ENCODE measurements around the gene AAMDC.

The AAMDC gene

GRCh38 chr11:77820565-77821348 is at the start of gene AAMDC, which contains the start of gene RSF1:
AAMDC (plus strand) TSS chr11:77821144; CDS start chr11:77842497, 21,353 bp downstream.
RSF1 (minus strand) TSS chr11:77820722; CDS start chr11:77820714, 8 bp downstream.
- DNase-seq (ENCODE audit: low read depth in 2 of 2), result peak; percentile 99

- DNase-seq (ENCODE audit: low read depth in 2 of 2), result no peak
These were observed 45.0 kb upstream of the AAMDC start for GRCh38 chr11:77775936-77776335.

- peak in 1 of 2 experiments; percentile 8 for DNase-seq (ENCODE audit: low read depth in 2 of 2)
These were observed 44.5 kb upstream of the AAMDC start for GRCh38 chr11:77776455-77776854.

- no peak for DNase-seq (ENCODE audit: low read depth in 2 of 2)
These were observed 42.8 kb upstream of the AAMDC start for GRCh38 chr11:77778118-77778517.

GRCh38 chr11:77778549-77778948 is 42.4 kb upstream of the AAMDC start:
- DNase-seq (ENCODE audit: low read depth in 2 of 2), result no peak

- DNase-seq (ENCODE audit: low read depth in 2 of 2), result peak in 1 of 2 experiments; percentile 10
These were observed 41.0 kb upstream of the AAMDC start for GRCh38 chr11:77779935-77780334.

GRCh38 chr11:77783025-77783424 is 37.9 kb upstream of the AAMDC start:
- no peak for DNase-seq (ENCODE audit: low read depth in 2 of 2)

- DNase-seq (ENCODE audit: low read depth in 2 of 2), result no peak
These were observed 36.4 kb upstream of the AAMDC start for GRCh38 chr11:77784572-77784971.

DNA sequence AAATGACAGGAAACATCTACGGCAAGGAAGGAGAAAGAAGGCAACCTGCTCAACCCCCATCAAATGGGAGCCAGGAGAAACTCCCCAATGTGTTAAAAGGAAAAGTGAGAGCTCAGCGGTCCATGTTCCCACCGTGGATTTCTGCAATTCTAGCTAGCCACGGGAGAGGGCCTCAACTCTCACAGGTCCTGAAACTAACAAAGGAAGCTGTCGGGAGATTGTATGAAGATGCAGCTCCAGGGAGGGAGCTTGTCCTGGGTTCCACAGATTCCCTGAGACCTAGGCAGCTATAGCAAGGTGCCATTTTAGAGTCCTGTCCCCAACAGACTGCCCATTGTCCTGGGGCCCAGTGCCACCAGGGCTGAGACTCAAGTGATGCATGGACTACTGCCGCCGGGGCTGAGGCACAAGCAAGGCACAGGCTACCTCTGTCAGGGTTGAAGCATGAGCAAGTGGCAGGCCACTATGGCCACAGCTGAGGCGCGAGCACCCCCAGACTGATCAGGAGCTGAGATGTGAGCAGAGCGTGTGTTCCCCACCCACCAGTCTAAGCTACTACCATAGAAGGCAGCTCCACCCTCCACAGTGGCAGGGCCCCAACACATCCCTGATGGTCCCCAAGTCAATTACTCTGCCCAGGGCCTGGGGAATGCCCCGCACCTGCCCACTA is 31.7 kb upstream of the AAMDC start:
- DNase-seq (ENCODE audit: low read depth in 2 of 2), result no peak

- DNase-seq (ENCODE audit: low read depth in 2 of 2), result no peak
These were observed 31.0 kb upstream of the AAMDC start for GRCh38 chr11:77789731-77790476.

DNA sequence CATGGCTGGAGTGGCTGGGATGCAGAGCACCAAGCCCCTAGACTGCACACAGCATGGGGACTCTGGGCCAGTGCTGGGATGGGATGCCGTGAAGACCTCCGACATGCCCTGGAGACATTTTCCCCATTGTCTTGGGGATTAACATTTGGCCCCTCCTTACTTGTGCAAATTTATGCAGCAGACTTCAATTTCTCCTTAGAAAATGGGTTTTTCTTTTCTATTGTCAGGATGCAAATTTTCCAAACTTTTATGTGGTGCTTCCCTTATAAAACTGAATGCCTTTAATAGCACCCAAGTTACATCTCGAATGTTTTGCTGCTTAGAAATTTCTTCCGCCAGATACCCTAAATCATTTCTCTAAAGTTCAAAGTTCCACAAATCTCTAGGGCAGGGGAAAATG is 29.6 kb upstream of the AAMDC start:
- DNase-seq (ENCODE audit: low read depth in 2 of 2), result no peak

GRCh38 chr11:77793972-77794371 is 27.0 kb upstream of the AAMDC start:
- no peak for DNase-seq (ENCODE audit: low read depth in 2 of 2)

DNA sequence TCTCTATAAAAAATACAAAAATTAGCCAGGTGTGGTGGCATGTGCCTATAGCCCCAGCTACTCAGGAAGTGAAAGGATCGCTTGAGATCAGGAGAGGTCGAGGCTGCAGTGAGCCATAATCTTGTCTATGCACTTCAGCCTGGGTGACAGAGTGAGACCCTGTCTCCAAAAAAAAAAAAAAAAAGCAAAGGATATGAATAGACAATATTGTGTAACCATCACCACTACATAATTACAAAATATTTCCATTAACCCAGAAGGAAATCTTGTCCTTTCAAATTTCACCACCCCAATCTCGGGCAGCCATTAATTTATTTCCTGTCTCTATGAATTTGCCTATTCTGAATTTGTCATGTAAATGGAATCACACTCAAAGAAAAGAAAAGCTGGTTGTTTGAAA is 21.6 kb upstream of the AAMDC start:
- no peak for DNase-seq (ENCODE audit: low read depth in 2 of 2)

DNA sequence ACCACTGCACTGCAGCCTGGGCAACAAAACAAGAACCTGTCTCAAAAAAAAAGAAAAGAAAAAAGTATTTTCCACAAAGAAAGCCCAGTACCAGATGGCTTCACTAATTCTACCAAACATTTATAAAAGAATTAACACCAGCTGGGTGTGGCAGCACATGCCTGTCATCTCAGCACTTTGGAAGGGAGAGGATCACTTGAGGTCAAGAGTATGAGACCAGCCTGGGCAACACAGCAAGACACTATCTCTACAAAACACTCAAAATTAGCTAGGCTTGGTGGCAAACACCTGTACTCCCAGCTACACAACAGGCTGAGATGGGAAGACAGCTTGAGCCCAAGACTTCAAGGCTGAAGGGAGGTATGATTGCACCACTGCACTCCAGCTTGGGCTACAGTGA is 20.5 kb upstream of the AAMDC start:
- no peak for DNase-seq (ENCODE audit: low read depth in 2 of 2)

DNA sequence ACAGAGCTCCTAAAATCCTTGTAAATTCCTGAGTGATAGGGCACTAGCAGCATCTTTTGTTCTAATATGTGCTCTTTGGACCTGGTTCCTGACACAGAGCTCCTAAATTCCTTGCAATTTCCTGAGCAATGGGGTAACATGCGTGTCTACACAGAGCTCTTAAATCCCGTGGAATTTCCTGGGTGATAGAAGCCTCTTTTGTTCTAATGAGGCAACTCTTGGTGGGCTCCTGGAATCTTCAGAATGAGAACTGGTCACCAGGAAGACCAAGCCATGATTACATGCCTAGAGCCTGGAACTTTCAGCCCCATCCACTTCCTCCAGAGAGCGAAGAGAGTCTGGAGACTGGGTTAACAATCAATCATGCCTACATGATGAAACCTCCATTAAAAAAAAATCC is 19.5 kb upstream of the AAMDC start:
- DNase-seq (ENCODE audit: low read depth in 2 of 2), result no peak

- DNase-seq (ENCODE audit: low read depth in 2 of 2), result no peak
These were observed 14.5 kb upstream of the AAMDC start for GRCh38 chr11:77806415-77806814.

- DNase-seq (ENCODE audit: low read depth in 2 of 2), result no peak
These were observed 14.0 kb upstream of the AAMDC start for GRCh38 chr11:77806993-77807392.

DNA sequence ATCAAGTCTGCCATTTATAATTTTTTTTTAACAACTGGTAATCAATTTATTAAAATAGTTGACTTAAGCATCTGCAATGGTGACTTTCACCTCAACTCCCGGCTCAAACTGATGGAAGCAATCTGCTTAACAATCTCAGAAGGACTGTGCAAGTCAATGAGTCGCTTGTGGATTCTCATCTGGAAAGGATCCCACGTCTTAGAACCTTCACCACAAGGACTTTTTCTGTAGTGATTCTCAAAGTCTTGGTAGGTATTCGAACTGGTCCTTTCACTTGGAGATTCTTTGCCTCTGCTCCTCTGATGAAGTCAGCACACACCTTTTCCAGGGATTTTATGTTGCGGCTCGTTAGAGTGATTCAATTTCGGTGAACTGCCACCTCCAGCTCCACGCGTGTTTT is 7.7 kb upstream of the AAMDC start:
- no peak for DNase-seq (ENCODE audit: low read depth in 2 of 2)

GRCh38 chr11:77814848-77815247 is 6.1 kb upstream of the AAMDC start:
- DNase-seq (ENCODE audit: low read depth in 2 of 2), result no peak

DNA sequence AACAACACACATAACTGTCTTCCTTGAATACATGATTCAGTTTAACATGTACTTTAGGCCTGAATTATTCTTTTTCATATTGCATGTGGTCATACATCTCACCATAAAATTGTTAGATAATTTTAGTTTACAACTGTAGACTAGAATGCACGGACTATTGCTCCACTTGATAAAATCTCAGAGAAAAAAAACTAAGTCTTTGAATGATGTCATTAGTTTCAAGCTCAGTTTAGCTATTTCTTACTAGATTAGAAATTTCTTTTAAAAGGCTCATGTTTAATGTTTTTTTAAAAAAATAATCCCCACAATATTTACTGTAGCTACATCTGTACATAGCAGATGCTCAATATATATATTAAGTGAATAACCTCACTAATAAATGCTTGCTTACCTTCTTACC is 5.5 kb upstream of the AAMDC start:
- no peak for DNase-seq (ENCODE audit: low read depth in 2 of 2)

- DNase-seq (ENCODE audit: low read depth in 2 of 2), result peak; percentile 59 to 60
These were observed 1.5 kb upstream of the AAMDC start for GRCh38 chr11:77819411-77819920.

DNA sequence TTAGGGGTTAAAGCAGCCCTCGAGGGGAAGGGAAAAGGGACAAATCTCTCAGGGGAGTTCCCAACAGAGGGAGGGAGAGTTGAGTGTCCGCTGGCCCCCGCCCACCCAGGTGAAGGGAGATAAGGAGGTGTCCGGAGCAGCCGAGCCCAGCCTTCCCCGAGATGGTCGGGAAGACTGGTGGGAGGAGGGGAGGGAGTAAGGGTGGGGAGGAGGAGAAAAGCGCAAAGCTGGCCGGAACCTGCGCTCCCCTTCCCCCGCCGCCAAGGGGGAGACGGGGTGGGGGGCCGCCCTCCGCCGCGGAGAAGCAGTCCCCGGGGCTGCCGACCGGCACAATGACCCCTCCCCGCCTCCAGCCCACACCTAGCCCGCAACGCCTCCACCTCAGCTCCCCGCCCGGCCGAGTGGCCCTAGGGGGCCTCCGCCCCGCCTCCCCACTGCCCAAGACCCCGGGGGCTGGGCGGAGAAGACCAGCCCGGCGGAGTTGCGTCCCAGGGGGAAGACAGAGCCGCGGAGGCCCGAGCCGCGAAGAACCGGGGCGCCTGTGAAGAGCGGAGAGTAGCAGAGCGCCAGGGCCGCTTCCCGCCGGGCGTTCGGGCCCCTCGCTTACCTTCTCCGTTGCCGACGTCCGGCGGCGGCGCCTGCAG is 901 bp upstream of the AAMDC start:
- DNase-seq (ENCODE audit: low read depth in 2 of 2), result no peak

All from fibroblast of skin of left quadriceps (primary cell).